Kidney glomerular epithelial cell (primary cell): ENCODE measurements around the gene RAPGEF2.
"Not testable (repeated sequence)": the region's sequence is repeated elsewhere in the genome, so short reads cannot be mapped to it uniquely, and the experiment has no call there.

Experiments
- DNase-seq: peaks from one replicate; lab custom pipeline; 2025; lab: John Stamatoyannopoulos, UW

Gene RAPGEF2

GRCh38 chr4:159162576-159162975 is 59.7 kb downstream of the RAPGEF2 start:
- DNase-seq = no peak

DNA sequence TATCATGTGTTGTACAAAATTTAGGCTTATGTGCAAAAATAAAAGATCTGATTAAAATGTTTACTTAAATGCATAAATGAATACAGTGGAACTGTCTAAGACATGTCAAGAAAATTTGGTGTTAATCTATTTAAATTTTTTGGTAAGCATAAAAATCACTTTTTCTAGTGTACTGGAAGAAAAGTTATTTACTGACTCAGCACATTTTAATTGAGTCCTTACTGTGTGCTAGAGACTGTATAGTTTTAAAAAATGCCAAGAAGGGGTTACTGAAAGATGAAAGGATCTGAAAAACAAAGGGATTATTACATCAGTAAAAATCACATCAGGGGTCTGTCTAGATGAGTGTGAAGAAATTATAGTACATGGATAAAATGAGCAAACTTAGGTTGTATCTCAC is 60.6 kb downstream of the RAPGEF2 start:
- no peak for DNase-seq

GRCh38 chr4:159169404-159170302 is 66.8 kb downstream of the RAPGEF2 start:
- no peak for DNase-seq

DNA sequence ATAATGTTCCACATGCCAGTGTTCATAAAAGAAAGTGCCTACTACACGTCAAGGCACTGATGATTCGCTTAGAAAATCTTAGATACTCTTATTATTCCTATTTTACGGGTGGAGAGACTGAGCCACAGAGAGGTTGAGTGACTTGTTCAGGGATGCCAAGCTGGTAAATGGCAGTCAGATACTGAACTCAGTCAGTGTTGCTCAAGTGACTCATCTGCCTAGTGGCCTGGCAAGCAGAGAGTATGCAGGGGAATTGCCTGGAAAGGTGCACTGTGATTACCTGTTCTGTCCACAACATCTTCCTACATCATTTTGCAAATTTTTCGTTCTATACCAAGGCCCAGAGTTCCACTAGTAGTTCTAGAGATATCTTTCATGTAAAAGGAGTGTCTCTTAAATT is 68.4 kb downstream of the RAPGEF2 start:
- no peak for DNase-seq

- DNase-seq = no peak
These were observed 71.0 kb downstream of the RAPGEF2 start for GRCh38 chr4:159173886-159174285.

DNA sequence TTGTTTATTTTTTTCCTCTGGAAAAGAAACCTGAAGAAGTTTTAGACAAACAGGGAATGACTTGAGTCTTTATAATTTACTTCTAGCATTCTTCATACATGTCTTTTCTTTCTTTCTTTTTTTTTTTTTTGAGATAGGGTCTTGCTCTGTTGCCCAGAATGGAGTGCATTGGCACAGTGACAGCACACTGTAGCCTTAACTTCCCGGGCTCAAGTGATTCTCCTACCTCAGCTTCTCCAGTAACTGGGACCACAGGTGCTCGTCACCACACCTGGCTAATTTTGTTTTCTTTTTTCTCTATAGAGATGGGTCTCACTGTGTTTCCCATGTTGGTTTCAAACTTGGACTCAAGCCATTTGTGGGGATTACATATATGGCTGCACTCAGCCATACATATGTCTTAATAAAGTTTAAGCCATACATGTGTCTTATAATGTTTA is 71.8 kb downstream of the RAPGEF2 start:
- no peak for DNase-seq

GRCh38 chr4:159175085-159175988 is 72.5 kb downstream of the RAPGEF2 start:
- DNase-seq = peak; percentile 95

GRCh38 chr4:159175989-159176375 is 73.1 kb downstream of the RAPGEF2 start:
- no peak for DNase-seq

GRCh38 chr4:159177265-159178150 is 74.6 kb downstream of the RAPGEF2 start:
- no peak for DNase-seq

- no peak for DNase-seq
These were observed 75.3 kb downstream of the RAPGEF2 start for GRCh38 chr4:159178151-159178546.

DNA sequence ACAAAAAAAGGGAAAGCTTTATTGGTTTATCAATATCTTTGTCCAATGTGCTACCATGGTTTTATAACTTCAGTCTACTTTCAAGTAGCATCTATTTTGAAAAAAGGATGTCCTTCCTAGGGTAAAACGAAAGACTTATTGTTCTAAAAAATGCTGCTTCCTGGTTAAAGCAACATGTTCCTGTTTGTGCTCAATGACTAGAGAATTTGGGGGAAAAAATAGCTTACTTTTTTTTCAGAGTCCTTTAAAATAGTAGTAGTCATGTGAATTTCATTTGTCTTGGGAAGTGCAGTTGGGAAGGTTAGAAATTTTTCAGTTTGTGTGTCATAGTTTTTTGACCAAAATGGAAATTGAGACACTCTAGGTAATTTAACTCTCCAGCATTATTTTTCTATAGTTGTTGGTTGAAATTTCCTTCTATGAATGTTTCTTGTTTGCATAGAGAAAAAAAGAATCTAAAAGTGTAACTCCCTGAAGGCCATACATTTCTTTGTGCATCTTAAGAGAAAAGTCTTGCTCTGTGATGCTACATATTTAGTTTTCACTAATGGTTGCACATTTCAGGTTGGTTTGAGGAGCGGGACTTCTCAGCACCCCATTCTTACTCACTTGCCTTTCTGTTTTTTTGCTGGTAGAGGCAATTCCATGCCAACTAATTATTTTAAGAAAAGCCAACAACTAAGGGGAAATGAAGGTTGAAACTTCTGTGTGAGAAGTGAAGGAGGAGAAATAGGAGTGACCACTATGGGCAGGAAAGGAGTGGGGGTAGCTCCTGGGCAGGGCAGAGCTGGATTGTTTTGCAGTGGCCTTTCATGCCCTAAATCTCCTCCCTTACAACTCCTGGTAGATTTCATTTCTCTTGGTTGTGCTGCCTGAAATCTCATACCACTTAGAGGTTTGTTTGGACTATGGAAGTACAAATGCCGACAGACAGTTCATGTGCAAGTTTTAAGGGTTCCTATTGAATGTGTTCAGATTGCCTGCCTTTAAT is 76.4 kb downstream of the RAPGEF2 start:
- no peak for DNase-seq

DNA sequence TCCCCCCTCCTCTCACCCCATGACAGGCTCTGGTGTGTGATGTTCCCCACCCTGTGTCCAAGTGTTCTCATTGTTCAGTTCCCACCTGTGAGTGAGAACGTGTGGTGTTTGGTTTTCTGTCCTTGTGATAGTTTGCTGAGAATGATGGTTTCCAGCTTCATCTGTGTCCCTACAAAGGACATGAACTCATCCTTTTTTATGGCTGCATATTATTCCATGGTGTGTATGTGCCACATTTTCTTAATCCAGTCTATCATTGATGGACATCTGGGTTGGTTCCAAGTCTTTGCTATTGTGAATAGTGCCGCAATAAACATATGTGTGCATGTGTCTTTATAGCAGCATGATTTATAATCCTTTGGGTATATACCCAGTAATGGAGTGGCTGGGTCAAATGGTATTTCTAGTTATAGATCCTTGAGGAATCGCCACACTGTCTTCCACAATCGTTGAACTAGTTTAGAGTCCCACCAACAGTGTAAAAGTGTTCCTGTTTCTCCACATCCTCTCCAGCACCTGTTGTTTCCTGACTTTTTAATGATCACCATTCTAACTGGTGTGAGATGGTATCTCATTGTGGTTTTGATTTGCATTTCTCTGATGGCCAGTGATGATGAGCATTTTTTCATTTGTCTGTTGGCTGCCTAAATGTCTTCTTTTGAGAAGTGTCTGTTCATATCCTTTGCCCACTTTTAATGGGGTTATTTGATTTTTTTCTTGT is 81.2 kb downstream of the RAPGEF2 start:
- not testable (repeated sequence) for DNase-seq

DNA sequence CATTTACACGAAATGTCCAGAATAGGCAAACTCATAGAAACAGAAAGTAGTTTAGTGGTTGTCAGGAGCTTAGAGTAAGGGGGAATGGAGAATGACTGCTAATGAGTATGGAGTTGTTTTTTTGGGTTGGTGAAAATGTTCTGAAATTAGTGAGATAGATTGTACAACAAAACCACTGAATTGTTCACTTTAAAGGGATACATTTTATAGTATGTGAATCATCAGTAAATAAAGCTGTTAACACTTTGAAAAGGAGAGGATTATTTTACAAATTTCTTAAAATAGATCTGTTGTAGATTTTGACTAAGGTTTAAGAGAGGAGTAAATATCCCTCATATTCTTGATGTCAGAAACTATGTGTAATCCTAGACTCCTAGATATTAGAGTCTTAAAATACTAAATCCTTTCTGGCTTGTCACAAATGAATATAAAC is 82.7 kb downstream of the RAPGEF2 start:
- DNase-seq = no peak

DNA sequence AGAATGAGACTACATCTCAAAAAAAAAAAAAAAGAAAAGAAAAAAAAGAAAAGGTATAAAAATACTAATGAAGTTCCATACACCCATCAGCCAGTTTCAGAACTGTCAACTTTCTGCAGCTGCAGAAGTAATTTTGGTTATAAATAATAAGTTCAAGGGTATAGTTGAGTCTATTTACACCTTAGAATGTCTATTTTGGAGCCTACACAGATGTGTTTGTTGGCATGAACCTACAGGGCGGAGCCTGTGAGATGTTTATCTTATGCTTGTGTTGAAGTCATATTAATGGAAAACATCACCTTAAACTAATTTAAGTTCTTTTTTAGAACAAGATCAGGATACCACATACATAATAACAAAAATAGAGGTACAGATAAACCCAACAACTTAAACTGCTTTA is 85.8 kb downstream of the RAPGEF2 start:
- DNase-seq = no peak

GRCh38 chr4:159190651-159191050 is 87.8 kb downstream of the RAPGEF2 start:
- no peak for DNase-seq

GRCh38 chr4:159191989-159192388 is 89.1 kb downstream of the RAPGEF2 start:
- peak; percentile 14 for DNase-seq

DNA sequence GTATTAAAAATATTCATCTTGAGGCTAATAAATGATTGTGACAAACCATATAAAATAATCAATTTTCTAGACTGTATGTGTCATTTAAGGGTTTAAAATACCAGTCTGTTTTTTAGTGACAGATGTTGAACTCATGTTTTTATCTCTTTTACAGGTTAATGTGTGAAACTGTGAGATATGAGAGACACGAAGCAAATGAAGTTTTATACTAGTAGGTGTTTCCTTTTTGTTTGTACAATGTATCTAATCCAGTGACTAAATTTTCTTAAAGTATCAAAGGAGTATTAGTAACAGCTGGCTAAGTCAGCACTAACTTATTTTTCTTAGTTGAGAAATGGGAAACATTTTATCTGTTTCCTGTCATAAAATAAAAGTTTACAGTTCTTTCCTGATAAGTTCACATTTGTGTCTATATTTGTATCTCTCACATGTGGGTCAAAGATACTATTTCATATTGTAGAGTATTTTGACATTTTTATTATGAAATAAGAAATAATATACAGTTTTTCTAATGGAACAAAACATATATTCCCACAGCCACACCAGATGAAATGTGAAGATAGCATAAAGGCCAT is 90.3 kb downstream of the RAPGEF2 start:
- DNase-seq = no peak

DNA sequence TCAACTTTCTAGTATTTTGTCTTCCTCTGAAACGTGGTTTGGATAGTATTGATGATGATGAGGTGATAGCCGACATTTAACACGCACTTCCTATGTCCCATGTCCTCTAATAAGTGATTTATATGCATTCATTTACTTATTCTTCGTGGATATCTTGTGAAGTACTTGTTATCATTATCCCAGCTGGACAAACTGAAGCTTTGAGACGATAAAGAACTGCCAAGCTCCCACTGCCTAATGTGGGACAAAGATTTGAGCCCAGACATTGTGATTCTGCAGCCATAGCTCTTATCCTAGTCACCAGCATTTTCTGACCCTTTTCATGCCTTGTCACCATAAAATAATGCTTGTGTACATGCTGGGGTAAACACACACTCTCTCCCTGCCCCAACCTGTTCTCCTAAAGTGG is 92.5 kb downstream of the RAPGEF2 start:
- DNase-seq = no peak

- DNase-seq = no peak
These were observed 94.5 kb downstream of the RAPGEF2 start for GRCh38 chr4:159197260-159197884.
